ENCODE data around the gene ADD2.

DNA sequence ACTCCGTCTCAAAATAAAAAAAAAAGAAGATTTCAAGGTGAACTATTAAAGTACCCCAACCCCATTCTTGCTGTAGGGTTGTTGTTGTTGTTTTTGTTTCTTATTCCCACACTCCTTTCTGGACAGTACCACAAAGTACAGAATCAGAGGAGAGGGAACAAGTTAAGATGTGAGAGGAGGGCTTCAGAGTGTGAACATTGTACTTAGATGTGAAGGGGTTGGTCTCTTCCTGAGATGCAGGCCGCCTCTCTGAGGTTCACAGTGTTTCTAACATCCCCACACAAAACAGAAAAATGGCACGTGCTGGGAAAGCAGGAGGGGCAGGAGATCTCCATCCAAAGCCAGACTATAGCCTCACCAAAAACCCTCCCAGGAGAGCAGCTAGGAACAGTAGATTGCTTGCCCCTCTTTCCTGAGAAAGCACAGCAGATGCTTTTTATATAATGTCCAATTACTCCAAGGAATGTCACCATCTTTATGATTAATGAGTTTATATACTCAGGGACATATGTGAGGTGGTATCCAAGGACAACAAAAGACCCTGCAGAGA, 22.6 kb downstream of the ADD2 start:
- TF ChIP-seq, protein P1, sequence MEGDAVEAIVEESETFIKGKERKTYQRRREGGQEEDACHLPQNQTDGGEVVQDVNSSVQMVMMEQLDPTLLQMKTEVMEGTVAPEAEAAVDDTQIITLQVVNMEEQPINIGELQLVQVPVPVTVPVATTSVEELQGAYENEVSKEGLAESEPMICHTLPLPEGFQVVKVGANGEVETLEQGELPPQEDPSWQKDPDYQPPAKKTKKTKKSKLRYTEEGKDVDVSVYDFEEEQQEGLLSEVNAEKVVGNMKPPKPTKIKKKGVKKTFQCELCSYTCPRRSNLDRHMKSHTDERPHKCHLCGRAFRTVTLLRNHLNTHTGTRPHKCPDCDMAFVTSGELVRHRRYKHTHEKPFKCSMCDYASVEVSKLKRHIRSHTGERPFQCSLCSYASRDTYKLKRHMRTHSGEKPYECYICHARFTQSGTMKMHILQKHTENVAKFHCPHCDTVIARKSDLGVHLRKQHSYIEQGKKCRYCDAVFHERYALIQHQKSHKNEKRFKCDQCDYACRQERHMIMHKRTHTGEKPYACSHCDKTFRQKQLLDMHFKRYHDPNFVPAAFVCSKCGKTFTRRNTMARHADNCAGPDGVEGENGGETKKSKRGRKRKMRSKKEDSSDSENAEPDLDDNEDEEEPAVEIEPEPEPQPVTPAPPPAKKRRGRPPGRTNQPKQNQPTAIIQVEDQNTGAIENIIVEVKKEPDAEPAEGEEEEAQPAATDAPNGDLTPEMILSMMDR (IDR thresholded peaks at IDR 0.05), result no peak
- no peak for TF ChIP-seq POLR2A (IDR thresholded peaks at IDR 0.05)

Data from thyroid gland (tissue), 4 donors.